Thoracic aorta (tissue), 2 donors: ENCODE data around the gene CFAP65. TPM values are rescaled to one million over a fixed set of nuclear protein-coding genes. Genes with fewer than 3 reads are reported as not detected.

Source experiments
- ATAC-seq: fragments of 150-250 bp; one replicate; pipeline ENCODE4 v1.8.0; 2017; ENCODE audit warnings: low read depth; ENCODE audit not compliant: insufficient number of reproducible peaks, low FRiP score
- DNase-seq: peaks from one replicate; pipeline ENCODE4 v3.0.0-alpha.2; 2020; ENCODE audit warnings: low spot score
- H3K27ac ChIP-seq, 2 donors: fragments of 200-600 bp; sonication (generic); 1 replicate in 1 of 2; 2 replicates in 1 of 2; pipeline ENCODE4 v1.5.1; 2016; ENCODE audit warnings: mild to moderate bottlenecking in 2 of 2, moderate library complexity in 2 of 2
- H3K27me3 ChIP-seq: fragments of 200-600 bp; sonication (generic); replicated peaks from 2 replicates; pipeline ENCODE4 v1.6.0; 2016; ENCODE audit warnings: mild to moderate bottlenecking; ENCODE audit not compliant: insufficient read depth
- H3K36me3 ChIP-seq: fragments of 200-600 bp; sonication (generic); one replicate; pipeline ENCODE4 v1.5.1; 2016
- H3K4me1 ChIP-seq, 2 donors: fragments of 200-600 bp; sonication (generic); 1 replicate in 1 of 2; 2 replicates in 1 of 2; pipeline versions ENCODE4 v1.5.1 to v1.6.0; 2016; ENCODE audit warnings: low read depth in 2 of 2, mild to moderate bottlenecking in 1 of 2; ENCODE audit not compliant: control insufficient read depth in 1 of 2
- H3K4me3 ChIP-seq: fragments of 200-600 bp; sonication (generic); 2 replicates; pipeline ENCODE4 v1.5.1; 2016; ENCODE audit warnings: mild to moderate bottlenecking
- H3K9me3 ChIP-seq: fragments of 200-600 bp; sonication (generic); 2 replicates; pipeline ENCODE4 v1.5.1; 2016
- CTCF ChIP-seq: fragments of 200-600 bp; sonication (generic); IDR thresholded peaks from one replicate; pipeline ENCODE4 v1.5.1; 2019; ENCODE audit warnings: antibody characterized with exemption
- total RNA-seq, 2 donors: library from RNA; depleted of rRNA; stranded (reverse); fragments of >200 nt; gene quantifications; one replicate each; pipeline versions ENCODE4 v1.1.0 to v1.2.3, GENCODE V29; 2016

Gene CFAP65
- total RNA-seq, 2 donors from 2014 or later = not detected

GRCh38 chr2:218997731-218998130 is 43.6 kb downstream of the CFAP65 start:
- no peak for DNase-seq
- H3K27me3 ChIP-seq = peaks cover 26% of the 10 kb centered on the region
- no peak for TF ChIP-seq CTCF

GRCh38 chr2:218996937-218997336 is 44.4 kb downstream of the CFAP65 start:
- ATAC-seq (no peak), DNase-seq (no peak)
- no peak for TF ChIP-seq CTCF
- no peaks in the 10 kb centered on the region for H3K9me3 ChIP-seq
- no peak overlapping the region for H3K4me3 ChIP-seq
- no peaks in the 10 kb centered on the region for H3K36me3 ChIP-seq
- peaks cover 13 to 32% of the 10 kb centered on the region in 2 donors for H3K4me1 ChIP-seq
- H3K27me3 ChIP-seq = peaks cover 26% of the 10 kb centered on the region
- H3K27ac ChIP-seq = no peak overlapping the region

More at GRCh38 chr2:218997731-218998130, 43.6 kb downstream of the CFAP65 start:
- ATAC-seq = no peak
- H3K27ac ChIP-seq = no peak overlapping the region
- peaks cover 21 to 37% of the 10 kb centered on the region in 2 donors for H3K4me1 ChIP-seq
- H3K9me3 ChIP-seq = no peaks in the 10 kb centered on the region
- H3K4me3 ChIP-seq = no peak overlapping the region
- no peaks in the 10 kb centered on the region for H3K36me3 ChIP-seq

GRCh38 chr2:218995972-218996711 is 45.2 kb downstream of the CFAP65 start:
- H3K27ac ChIP-seq = no peak overlapping the region
- peak; percentile 93 for TF ChIP-seq CTCF
- H3K27me3 ChIP-seq = peaks cover 29% of the 10 kb centered on the region
- DNase-seq (peak; percentile 65), ATAC-seq (no peak)
- peak overlapping the region; percentile 63 for H3K4me3 ChIP-seq
- H3K4me1 ChIP-seq = peaks cover 9 to 25% of the 10 kb centered on the region in 2 donors
- H3K9me3 ChIP-seq = no peaks in the 10 kb centered on the region
- H3K36me3 ChIP-seq = no peaks in the 10 kb centered on the region

GRCh38 chr2:218995561-218995960 is 45.8 kb downstream of the CFAP65 start:
- H3K4me3 ChIP-seq = peak overlapping the region; percentile 63
- no peak for ATAC-seq
- H3K4me1 ChIP-seq = peaks cover 9 to 25% of the 10 kb centered on the region in 2 donors
- TF ChIP-seq CTCF = no peak
- no peak overlapping the region for H3K27ac ChIP-seq
- no peaks in the 10 kb centered on the region for H3K36me3 ChIP-seq
- DNase-seq = no peak
- H3K27me3 ChIP-seq = peaks cover 25% of the 10 kb centered on the region
- no peaks in the 10 kb centered on the region for H3K9me3 ChIP-seq

- Histone ChIP-seq H3K4me3 (peak within 1 kb of the TSS; percentile 67), H3K36me3 (no peaks in the 10 kb centered on the region), H3K9me3 (no peaks in the 10 kb centered on the region), H3K27me3 (peaks cover 25% of the 10 kb centered on the region), H3K4me1 (peaks cover 9 to 25% of the 10 kb centered on the region in 2 donors), H3K27ac (no peak within 1 kb of the TSS)
- DNase-seq (no peak), ATAC-seq (no peak)
- no peak for TF ChIP-seq CTCF
Observed at GRCh38 chr2:218993345-218994315, 47.7 kb downstream of the CFAP65 start, which contains the start of gene CRYBA2. TSS of gene CRYBA2 (minus strand) at chr2:218993422. CDS start at chr2:218993176, 246 bp downstream.
